Measurements from ENCODE around the gene SLC41A1.

- TF ChIP-seq CTCF (conservative IDR thresholded peaks at IDR 0.05; ENCODE audit: low read depth, low read length): no peak
- TF ChIP-seq EZH2 (IDR thresholded peaks at IDR 0.05; ENCODE audit: borderline replicate concordance, low read depth, low read length, poor library complexity, severe bottlenecking): no peak
Observed at GRCh38 chr1:205756552-205756951, 56.4 kb downstream of the SLC41A1 start.

Data from A673 (cell line).